ENCODE results near the gene CHSY1. TPM values are rescaled to one million over a fixed set of nuclear protein-coding genes. Genes with fewer than 3 reads are reported as not detected.
A peak's percentile ranks its signal among the peaks of the same experiment; 100 is the strongest.

The CHSY1 gene
- total and polyA plus RNA-seq, 2 of the 13 experiments (the other 11 are each of a cell fraction or from before 2014, with no cell fraction given): 13.3 to 13.7 TPM

- TF ChIP-seq ZHX2 (IDR thresholded peaks at IDR 0.05; ENCODE audit: low read depth): no peak
- 0 out of 2 replicates have a peak, but pooled peaks have one; percentile 77 for TF ChIP-seq ZHX2 (CRISPR knock-in tag; IDR thresholded peaks at IDR 0.05; ENCODE audit: borderline replicate concordance)
- peak; percentile 82 for TF ChIP-seq ZNF142 (CRISPR knock-in tag; IDR thresholded peaks at IDR 0.05)
- TF ChIP-seq EZH2 (conservative IDR thresholded peaks at IDR 0.05; ENCODE audit: low read depth, low read length): no peak
- TF ChIP-seq CSRNP2 (CRISPR knock-in tag; conservative IDR thresholded peaks at IDR 0.05; ENCODE audit: low read depth): no peak
- TF ChIP-seq FOXA3 (CRISPR knock-in tag; IDR thresholded peaks at IDR 0.05): peak; percentile 18
- TF ChIP-seq EEA1 (CRISPR knock-in tag; IDR thresholded peaks at IDR 0.05; ENCODE audit: borderline replicate concordance): peak; percentile 22; the same call in 1 of the 2 replicates
- TF ChIP-seq TFAP4 (IDR thresholded peaks at IDR 0.05; ENCODE audit: borderline replicate concordance, low read depth): no peak; the same call in 1 of the 2 replicates
- TF ChIP-seq SAP130 (CRISPR knock-in tag; IDR thresholded peaks at IDR 0.05; ENCODE audit: low read depth): peak; percentile 96
- TF ChIP-seq MLX (CRISPR knock-in tag; IDR thresholded peaks at IDR 0.05): no peak
- TF ChIP-seq ZNF749 (CRISPR knock-in tag; IDR thresholded peaks at IDR 0.05; ENCODE audit: borderline replicate concordance): peak; percentile 79; the same call in 1 of the 2 replicates
- TF ChIP-seq TP53 (CRISPR knock-in tag; conservative IDR thresholded peaks at IDR 0.05): no peak
Observed at GRCh38 chr15:101277038-101277822, 25.4 kb upstream of the CHSY1 start, which contains the start of gene SELENOS (continued).

All from HepG2 (cell line).